GM12891 (cell line): ENCODE measurements around the gene EVC.

ENCODE experiments used
- DNase-seq: peaks from one replicate; pipeline ENCODE4 v3.0.0; 2011; ENCODE audit warnings: low spot score; ENCODE audit not compliant: insufficient read length
- FAIRE-seq: peaks from 2 replicates; lab custom pipeline; 2011; peaks lifted over from hg19 to GRCh38; lab: Jason Lieb, UNC
- PAX5 ChIP-seq: IDR thresholded peaks from 2 replicates; pipeline ENCODE4 v1.6.1; 2011; ENCODE audit warnings: low read length, moderate library complexity, mild to moderate bottlenecking; ENCODE audit not compliant: insufficient read depth, severe bottlenecking
- POLR2A ChIP-seq: IDR thresholded peaks from 2 replicates; pipeline ENCODE4 v1.6.1; 2011; ENCODE audit warnings: low read depth, low read length, control low read depth
- POLR2AphosphoS5 ChIP-seq: IDR thresholded peaks from 2 replicates; pipeline ENCODE4 v1.6.1; 2011; ENCODE audit warnings: low read depth, low read length, control low read depth
- POU2F2 ChIP-seq: IDR thresholded peaks from 2 replicates; pipeline ENCODE4 v1.6.1; 2011; ENCODE audit warnings: low read depth, mild to moderate bottlenecking, control low read depth, low read length, moderate library complexity
- SPI1 ChIP-seq: IDR thresholded peaks from 2 replicates; pipeline ENCODE4 v1.6.1; 2011; ENCODE audit warnings: low read depth, low read length, control low read depth
- TAF1 ChIP-seq: IDR thresholded peaks from 2 replicates; pipeline ENCODE4 v1.6.1; 2011; ENCODE audit warnings: low read depth, low read length, control low read depth

Gene EVC

GRCh38 chr4:5730436-5730835, 19.4 kb downstream of the EVC start:
- FAIRE-seq (no peak), DNase-seq (no peak)
- TF ChIP-seq POLR2A (no peak), POU2F2 (no peak), POLR2AphosphoS5 (no peak), TAF1 (no peak), PAX5 (no peak), SPI1 (no peak)

- FAIRE-seq (no peak), DNase-seq (no peak)
- no peak for TF ChIP-seq POLR2AphosphoS5
These were observed 20.3 kb downstream of the EVC start for GRCh38 chr4:5730993-5731990.

- DNase-seq, result no peak
- FAIRE-seq, result no peak
These were observed 21.2 kb downstream of the EVC start for GRCh38 chr4:5732158-5732557.

GRCh38 chr4:5734853-5735252, 23.9 kb downstream of the EVC start:
- no peak for DNase-seq
- no peak for FAIRE-seq
- TF ChIP-seq PAX5 (no peak), POU2F2 (no peak), POLR2AphosphoS5 (no peak), TAF1 (no peak), POLR2A (no peak), SPI1 (no peak)

More at GRCh38 chr4:5732158-5732557, 21.2 kb downstream of the EVC start:
- no peak for TF ChIP-seq PAX5
- TF ChIP-seq POLR2AphosphoS5, result no peak
- TF ChIP-seq POU2F2, result no peak
- TF ChIP-seq SPI1, result no peak
- TF ChIP-seq TAF1, result no peak
- TF ChIP-seq POLR2A, result no peak

GRCh38 chr4:5735463-5735862, 24.5 kb downstream of the EVC start:
- no peak for FAIRE-seq

GRCh38 chr4:5738061-5738460, 27.1 kb downstream of the EVC start:
- FAIRE-seq (no peak), DNase-seq (no peak)
- TF ChIP-seq POLR2A (no peak), PAX5 (no peak), SPI1 (no peak), POU2F2 (no peak), TAF1 (no peak), POLR2AphosphoS5 (no peak)

More at GRCh38 chr4:5735463-5735862, 24.5 kb downstream of the EVC start:
- TF ChIP-seq SPI1 (no peak), TAF1 (no peak), POLR2A (no peak), PAX5 (no peak), POLR2AphosphoS5 (no peak), POU2F2 (no peak)
- DNase-seq, result no peak

GRCh38 chr4:5742388-5742787, 31.4 kb downstream of the EVC start:
- DNase-seq (no peak), FAIRE-seq (peak; percentile 66)
- TF ChIP-seq SPI1 (no peak), PAX5 (no peak), POLR2A (no peak), POLR2AphosphoS5 (no peak), TAF1 (no peak), POU2F2 (no peak)

GRCh38 chr4:5742968-5743367, 32.0 kb downstream of the EVC start:
- TF ChIP-seq TAF1, result no peak
- no peak for TF ChIP-seq POLR2AphosphoS5
- no peak for TF ChIP-seq POU2F2
- TF ChIP-seq POLR2A, result no peak
- no peak for TF ChIP-seq PAX5
- TF ChIP-seq SPI1, result no peak
- FAIRE-seq (no peak), DNase-seq (no peak)

GRCh38 chr4:5746250-5746649, 35.2 kb downstream of the EVC start:
- TF ChIP-seq SPI1, result no peak
- TF ChIP-seq PAX5, result no peak
- no peak for TF ChIP-seq POLR2A
- no peak for TF ChIP-seq POU2F2
- TF ChIP-seq POLR2AphosphoS5, result no peak
- no peak for TF ChIP-seq TAF1
- FAIRE-seq (no peak), DNase-seq (no peak)

- DNase-seq, result no peak
- no peak for TF ChIP-seq POU2F2
- TF ChIP-seq POLR2A, result no peak
- TF ChIP-seq POLR2AphosphoS5, result no peak
- TF ChIP-seq PAX5, result no peak
- TF ChIP-seq SPI1, result no peak
- no peak for TF ChIP-seq TAF1
These were observed 36.1 kb downstream of the EVC start for GRCh38 chr4:5746829-5747737.

More at GRCh38 chr4:5746829-5747737, 36.1 kb downstream of the EVC start:
- no peak for FAIRE-seq
